Stomach (tissue), 4 donors: ENCODE data around the gene IL2RA.

Experiments
- EP300 ChIP-seq: sonication (generic); formaldehyde crosslinking; IDR thresholded peaks from one replicate; pipeline ENCODE4 v1.6.1; 2017; ENCODE audit warnings: antibody characterized with exemption
- POLR2A ChIP-seq, 4 donors: fragments of 450-650 bp; IDR thresholded peaks; one replicate each; pipeline ENCODE4 v1.6.1; 2016; ENCODE audit warnings: antibody characterized with exemption in 4 of 4, control low read depth in 2 of 4, mild to moderate bottlenecking in 1 of 4, moderate library complexity in 1 of 4
- POLR2AphosphoS5 ChIP-seq, 3 donors: sonication (generic); formaldehyde crosslinking; IDR thresholded peaks; one replicate each; pipeline ENCODE4 v1.6.1; 2016; ENCODE audit warnings: antibody characterized with exemption in 3 of 3
- TF ChIP-seq, protein P1 (sequence below), 7 experiments: fragments of 450-650 bp in 4 of 7; fragments of 200-600 bp in 3 of 7; sonication (generic) in 3 of 7; IDR thresholded peaks; one replicate each; pipeline ENCODE4 v1.5.1; 2016 to 2019; ENCODE audit warnings: antibody characterized with exemption in 7 of 7, control low read depth in 2 of 7, mild to moderate bottlenecking in 1 of 7

- TF ChIP-seq, protein P1, sequence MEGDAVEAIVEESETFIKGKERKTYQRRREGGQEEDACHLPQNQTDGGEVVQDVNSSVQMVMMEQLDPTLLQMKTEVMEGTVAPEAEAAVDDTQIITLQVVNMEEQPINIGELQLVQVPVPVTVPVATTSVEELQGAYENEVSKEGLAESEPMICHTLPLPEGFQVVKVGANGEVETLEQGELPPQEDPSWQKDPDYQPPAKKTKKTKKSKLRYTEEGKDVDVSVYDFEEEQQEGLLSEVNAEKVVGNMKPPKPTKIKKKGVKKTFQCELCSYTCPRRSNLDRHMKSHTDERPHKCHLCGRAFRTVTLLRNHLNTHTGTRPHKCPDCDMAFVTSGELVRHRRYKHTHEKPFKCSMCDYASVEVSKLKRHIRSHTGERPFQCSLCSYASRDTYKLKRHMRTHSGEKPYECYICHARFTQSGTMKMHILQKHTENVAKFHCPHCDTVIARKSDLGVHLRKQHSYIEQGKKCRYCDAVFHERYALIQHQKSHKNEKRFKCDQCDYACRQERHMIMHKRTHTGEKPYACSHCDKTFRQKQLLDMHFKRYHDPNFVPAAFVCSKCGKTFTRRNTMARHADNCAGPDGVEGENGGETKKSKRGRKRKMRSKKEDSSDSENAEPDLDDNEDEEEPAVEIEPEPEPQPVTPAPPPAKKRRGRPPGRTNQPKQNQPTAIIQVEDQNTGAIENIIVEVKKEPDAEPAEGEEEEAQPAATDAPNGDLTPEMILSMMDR (IDR thresholded peaks at IDR 0.05): no peak
- TF ChIP-seq POLR2A (IDR thresholded peaks at IDR 0.05) (no peak), POLR2AphosphoS5 (IDR thresholded peaks at IDR 0.05) (no peak), EP300 (no peak)
Measured at GRCh38 chr10:6095810-6096570, 33.8 kb upstream of the IL2RA start.
